GM18507 (cell line): ENCODE data around the gene NYAP1.
A peak's percentile ranks its signal among the peaks of the same experiment; 100 is the strongest.

ENCODE experiments used
- DNase-seq: peaks from one replicate; pipeline ENCODE4 v3.0.0; 2011; ENCODE audit warnings: low read depth; ENCODE audit not compliant: insufficient read length; ENCODE audit errors: extremely low spot score
- FAIRE-seq: peaks from 2 replicates; lab custom pipeline; 2011; peaks lifted over from hg19 to GRCh38; lab: Jason Lieb, UNC

NYAP1 gene

GRCh38 chr7:100455206-100455605 is 28.5 kb upstream of the NYAP1 start:
- DNase-seq (no peak), FAIRE-seq (no peak)

GRCh38 chr7:100456562-100456961 is 27.2 kb upstream of the NYAP1 start:
- DNase-seq (no peak), FAIRE-seq (no peak)

GRCh38 chr7:100457033-100457432 is 26.7 kb upstream of the NYAP1 start:
- no peak for FAIRE-seq

GRCh38 chr7:100464210-100464660 is 19.5 kb upstream of the NYAP1 start, which contains the start of gene SPACDR:
TSS of gene SPACDR (minus strand) at chr7:100464260. CDS start at chr7:100464025, 235 bp downstream.
- DNase-seq: no peak
- no peak for FAIRE-seq

More at GRCh38 chr7:100457033-100457432, 26.7 kb upstream of the NYAP1 start:
- DNase-seq: no peak

- FAIRE-seq (no peak), DNase-seq (no peak)
Measured at GRCh38 chr7:100464791-100465190, 18.9 kb upstream of the NYAP1 start.

- no peak for FAIRE-seq
- no peak for DNase-seq
Measured at GRCh38 chr7:100465299-100465698, 18.4 kb upstream of the NYAP1 start.

GRCh38 chr7:100465702-100466311 is 17.9 kb upstream of the NYAP1 start:
- FAIRE-seq (no peak), DNase-seq (no peak)

- FAIRE-seq (no peak), DNase-seq (no peak)
Measured at GRCh38 chr7:100466653-100467605, 16.8 kb upstream of the NYAP1 start.

GRCh38 chr7:100467638-100468373 is 15.9 kb upstream of the NYAP1 start:
- DNase-seq (no peak), FAIRE-seq (no peak)

- DNase-seq (peak; percentile 79), FAIRE-seq (peak; percentile 79)
Measured at GRCh38 chr7:100469227-100470044, 14.3 kb upstream of the NYAP1 start.

- DNase-seq: no peak
- FAIRE-seq: no peak
Measured at GRCh38 chr7:100471021-100471420, 12.7 kb upstream of the NYAP1 start.

GRCh38 chr7:100472121-100472851 is 11.4 kb upstream of the NYAP1 start:
- no peak for FAIRE-seq
- DNase-seq: no peak

GRCh38 chr7:100472854-100473499 is 10.8 kb upstream of the NYAP1 start:
- DNase-seq (no peak), FAIRE-seq (no peak)

- DNase-seq (no peak), FAIRE-seq (no peak)
Measured at GRCh38 chr7:100475549-100475948, 8.2 kb upstream of the NYAP1 start.

- no peak for DNase-seq
- no peak for FAIRE-seq
Measured at GRCh38 chr7:100476101-100476780, 7.5 kb upstream of the NYAP1 start.

GRCh38 chr7:100476903-100477870 is 6.5 kb upstream of the NYAP1 start:
- DNase-seq: no peak
- FAIRE-seq: no peak
